ENCODE measurements around the gene DLGAP1. TPM values are rescaled to one million over a fixed set of nuclear protein-coding genes. Genes with fewer than 3 reads are reported as not detected.

DLGAP1 gene
- total RNA-seq, 2 experiments from 2014 or later = 0.31 to 0.36 TPM

GRCh38 chr18:3615374-3615985, 839.6 kb downstream of the DLGAP1 start:
- H3K36me3 ChIP-seq (ENCODE audit: insufficient read depth, low read length) = no peaks in the 10 kb centered on the region
- intact Hi-C loops (cut with DNase I, micrococcal nuclease) = no loop called here
- no peak for DNase-seq
- no peak for TF ChIP-seq CTCF (IDR thresholded peaks at IDR 0.05)
- Mint-ChIP-seq H3K36me3 (ENCODE audit: low read depth) (no peaks in the 10 kb centered on the region), H3K4me1 (ENCODE audit: low read depth) (no peaks in the 10 kb centered on the region), H3K27ac (no peak overlapping the region), H3K4me3 (no peak overlapping the region), H3K27me3 (no peaks in the 10 kb centered on the region), H3K9me3 (no peaks in the 10 kb centered on the region)
- H3K27me3 ChIP-seq (ENCODE audit: control insufficient read depth in 1 of 2, insufficient read depth in 2 of 2, low read length in 2 of 2) = no peaks in the 10 kb centered on the region
- no peak overlapping the region for H3K27ac ChIP-seq (ENCODE audit: low read depth in 1 of 2, low read length in 2 of 2)
- H3K4me3 ChIP-seq (ENCODE audit: low read length) = no peak overlapping the region
- ChIA-PET CTCF (no interaction called here), POLR2A (interaction anchor here (0.7 kb wide), 1 partner anchor 9 kb away, joined by 3 read pairs; no protein-coding TSS in a partner anchor)
- H3K4me1 ChIP-seq (ENCODE audit: insufficient read depth, low read length) = no peaks in the 10 kb centered on the region
- no peak for ATAC-seq (ENCODE audit: poor library complexity)
- H3K9me3 ChIP-seq (ENCODE audit: control insufficient read depth in 1 of 2, insufficient read depth in 1 of 2, low read length in 2 of 2) = peaks cover 0 to 7% of the 10 kb centered on the region in 2 experiments

- no peak overlapping the region for H3K4me3 ChIP-seq (ENCODE audit: low read length)
- POLR2A ChIA-PET = no interaction called here
- H3K36me3 Mint-ChIP-seq (ENCODE audit: low read depth) = no peaks in the 10 kb centered on the region
- peaks cover 4% of the 10 kb centered on the region for H3K4me1 Mint-ChIP-seq (ENCODE audit: low read depth)
- H3K4me3 Mint-ChIP-seq = no peak overlapping the region
- CTCF ChIA-PET = interaction anchor here (1.5 kb wide), 1 partner anchor 54 kb away, joined by 3 read pairs; no protein-coding TSS in a partner anchor
- intact Hi-C loops (cut with DNase I, micrococcal nuclease) = no loop called here
- no peak for TF ChIP-seq CTCF (IDR thresholded peaks at IDR 0.05)
- H3K4me1 ChIP-seq (ENCODE audit: insufficient read depth, low read length) = peaks cover 5% of the 10 kb centered on the region
- peaks cover 0 to 7% of the 10 kb centered on the region in 2 experiments for H3K9me3 ChIP-seq (ENCODE audit: control insufficient read depth in 1 of 2, insufficient read depth in 1 of 2, low read length in 2 of 2)
- H3K27ac Mint-ChIP-seq = no peak overlapping the region
- no peaks in the 10 kb centered on the region for H3K36me3 ChIP-seq (ENCODE audit: insufficient read depth, low read length)
- no peaks in the 10 kb centered on the region for H3K9me3 Mint-ChIP-seq
- H3K27ac ChIP-seq (ENCODE audit: low read depth in 1 of 2, low read length in 2 of 2) = no peak overlapping the region
- DNase-seq (no peak), ATAC-seq (ENCODE audit: poor library complexity) (no peak)
- H3K27me3 Mint-ChIP-seq = no peaks in the 10 kb centered on the region
- no peaks in the 10 kb centered on the region for H3K27me3 ChIP-seq (ENCODE audit: control insufficient read depth in 1 of 2, insufficient read depth in 2 of 2, low read length in 2 of 2)
Observed at GRCh38 chr18:3612315-3612714, 842.8 kb downstream of the DLGAP1 start.

- CTCF ChIA-PET = interaction anchor here (1.5 kb wide), 1 partner anchor 55 kb away, joined by 3 read pairs; no protein-coding TSS in a partner anchor
- H3K27ac Mint-ChIP-seq = no peak overlapping the region
Observed at GRCh38 chr18:3611313-3612090, 843.6 kb downstream of the DLGAP1 start.

More at GRCh38 chr18:3611313-3612090, 843.6 kb downstream of the DLGAP1 start:
- Mint-ChIP-seq H3K4me1 (ENCODE audit: low read depth) (peaks cover 4% of the 10 kb centered on the region), H3K36me3 (ENCODE audit: low read depth) (no peaks in the 10 kb centered on the region), H3K9me3 (no peaks in the 10 kb centered on the region), H3K27me3 (no peaks in the 10 kb centered on the region), H3K4me3 (no peak overlapping the region)
- TF ChIP-seq CTCF (IDR thresholded peaks at IDR 0.05) = no peak
- Histone ChIP-seq H3K4me3 (ENCODE audit: low read length) (no peak overlapping the region), H3K9me3 (ENCODE audit: control insufficient read depth in 1 of 2, insufficient read depth in 1 of 2, low read length in 2 of 2) (peaks cover 0 to under 1% of the 10 kb centered on the region in 2 experiments), H3K36me3 (ENCODE audit: insufficient read depth, low read length) (no peaks in the 10 kb centered on the region), H3K4me1 (ENCODE audit: insufficient read depth, low read length) (peaks cover 13% of the 10 kb centered on the region), H3K27me3 (ENCODE audit: control insufficient read depth in 1 of 2, insufficient read depth in 2 of 2, low read length in 2 of 2) (no peaks in the 10 kb centered on the region), H3K27ac (ENCODE audit: low read depth in 1 of 2, low read length in 2 of 2) (no peak overlapping the region)
- DNase-seq (no peak), ATAC-seq (ENCODE audit: poor library complexity) (no peak)
- POLR2A ChIA-PET = no interaction called here
- intact Hi-C loops (cut with DNase I, micrococcal nuclease) = no loop called here

Measured in CD4-positive, alpha-beta T cell (primary cell).